ENCODE results near the gene SCML1. TPM values are rescaled to one million over a fixed set of nuclear protein-coding genes. Genes with fewer than 3 reads are reported as not detected.

SCML1 gene
- total RNA-seq, 2 experiments from 2014 or later: 59.1 to 60.3 TPM

GRCh38 chrX:17718649-17719165, 18.6 kb upstream of the SCML1 start:
- TF ChIP-seq, protein P1, sequence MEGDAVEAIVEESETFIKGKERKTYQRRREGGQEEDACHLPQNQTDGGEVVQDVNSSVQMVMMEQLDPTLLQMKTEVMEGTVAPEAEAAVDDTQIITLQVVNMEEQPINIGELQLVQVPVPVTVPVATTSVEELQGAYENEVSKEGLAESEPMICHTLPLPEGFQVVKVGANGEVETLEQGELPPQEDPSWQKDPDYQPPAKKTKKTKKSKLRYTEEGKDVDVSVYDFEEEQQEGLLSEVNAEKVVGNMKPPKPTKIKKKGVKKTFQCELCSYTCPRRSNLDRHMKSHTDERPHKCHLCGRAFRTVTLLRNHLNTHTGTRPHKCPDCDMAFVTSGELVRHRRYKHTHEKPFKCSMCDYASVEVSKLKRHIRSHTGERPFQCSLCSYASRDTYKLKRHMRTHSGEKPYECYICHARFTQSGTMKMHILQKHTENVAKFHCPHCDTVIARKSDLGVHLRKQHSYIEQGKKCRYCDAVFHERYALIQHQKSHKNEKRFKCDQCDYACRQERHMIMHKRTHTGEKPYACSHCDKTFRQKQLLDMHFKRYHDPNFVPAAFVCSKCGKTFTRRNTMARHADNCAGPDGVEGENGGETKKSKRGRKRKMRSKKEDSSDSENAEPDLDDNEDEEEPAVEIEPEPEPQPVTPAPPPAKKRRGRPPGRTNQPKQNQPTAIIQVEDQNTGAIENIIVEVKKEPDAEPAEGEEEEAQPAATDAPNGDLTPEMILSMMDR (IDR thresholded peaks at IDR 0.05): no peak
- no peak for ATAC-seq (ENCODE audit: poor library complexity)
- intact Hi-C loops (cut with DNase I, micrococcal nuclease): no loop called here

DNA sequence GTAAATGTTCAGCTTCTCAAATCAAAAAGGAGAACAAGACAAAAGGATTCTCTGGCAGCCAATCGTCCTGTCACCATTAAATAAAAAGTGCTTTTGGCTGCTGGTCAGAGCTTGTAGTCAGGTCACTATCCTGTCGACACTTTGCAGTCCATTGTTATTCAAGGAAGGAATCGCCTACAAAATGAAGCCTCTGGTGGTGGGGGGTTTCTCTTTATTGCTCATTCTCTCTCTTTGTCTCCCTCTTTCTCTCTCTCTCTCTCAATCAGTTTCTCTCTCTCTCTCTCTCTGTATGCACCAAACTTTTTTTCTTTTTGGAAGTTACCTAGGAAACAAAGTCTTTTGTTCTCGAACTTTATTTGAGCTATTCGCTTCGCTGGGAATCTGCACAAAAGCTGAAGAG, 17.6 kb upstream of the SCML1 start:
- Mint-ChIP-seq H3K4me3 (no peak overlapping the region), H3K4me1 (ENCODE audit: low read depth) (no peaks in the 10 kb centered on the region), H3K9me3 (no peaks in the 10 kb centered on the region), H3K36me3 (ENCODE audit: low read depth) (no peaks in the 10 kb centered on the region), H3K27ac (no peak overlapping the region), H3K27me3 (no peaks in the 10 kb centered on the region)
- no peaks in the 10 kb centered on the region for H3K36me3 ChIP-seq (ENCODE audit: insufficient read depth, low read length)
- H3K27me3 ChIP-seq (ENCODE audit: control insufficient read depth in 1 of 2, insufficient read depth in 2 of 2, low read length in 2 of 2): peaks cover 0 to 2% of the 10 kb centered on the region in 2 experiments
- ATAC-seq (ENCODE audit: poor library complexity) (no peak), DNase-seq (no peak)
- H3K4me1 ChIP-seq (ENCODE audit: insufficient read depth, low read length): no peaks in the 10 kb centered on the region
- TF ChIP-seq, protein P1 (IDR thresholded peaks at IDR 0.05): no peak
- no peak overlapping the region for H3K4me3 ChIP-seq (ENCODE audit: low read length)
- ChIA-PET CTCF (no interaction called here), POLR2A (no interaction called here)
- no peaks in the 10 kb centered on the region for H3K9me3 ChIP-seq (ENCODE audit: control insufficient read depth in 1 of 2, insufficient read depth in 1 of 2, low read length in 2 of 2)
- intact Hi-C loops (cut with DNase I, micrococcal nuclease): loop anchor here in 1 of 2 experiments (10.0 kb wide), 1 partner anchor 765 kb away; no protein-coding TSS in a partner anchor
- no peak overlapping the region for H3K27ac ChIP-seq (ENCODE audit: low read depth in 1 of 2, low read length in 2 of 2)

More at GRCh38 chrX:17718649-17719165, 18.6 kb upstream of the SCML1 start:
- H3K27ac Mint-ChIP-seq: no peak overlapping the region
- Histone ChIP-seq H3K4me1 (ENCODE audit: insufficient read depth, low read length) (no peaks in the 10 kb centered on the region), H3K9me3 (ENCODE audit: control insufficient read depth in 1 of 2, insufficient read depth in 1 of 2, low read length in 2 of 2) (no peaks in the 10 kb centered on the region), H3K36me3 (ENCODE audit: insufficient read depth, low read length) (no peaks in the 10 kb centered on the region), H3K27me3 (ENCODE audit: control insufficient read depth in 1 of 2, insufficient read depth in 2 of 2, low read length in 2 of 2) (peaks cover 0 to 2% of the 10 kb centered on the region in 2 experiments), H3K4me3 (ENCODE audit: low read length) (no peak overlapping the region), H3K27ac (ENCODE audit: low read depth in 1 of 2, low read length in 2 of 2) (no peak overlapping the region)
- H3K27me3 Mint-ChIP-seq: no peaks in the 10 kb centered on the region
- no peaks in the 10 kb centered on the region for H3K4me1 Mint-ChIP-seq (ENCODE audit: low read depth)
- no peak overlapping the region for H3K4me3 Mint-ChIP-seq
- ChIA-PET POLR2A (no interaction called here), CTCF (no interaction called here)
- H3K36me3 Mint-ChIP-seq (ENCODE audit: low read depth): no peaks in the 10 kb centered on the region
- no peaks in the 10 kb centered on the region for H3K9me3 Mint-ChIP-seq
- DNase-seq: no peak

DNA sequence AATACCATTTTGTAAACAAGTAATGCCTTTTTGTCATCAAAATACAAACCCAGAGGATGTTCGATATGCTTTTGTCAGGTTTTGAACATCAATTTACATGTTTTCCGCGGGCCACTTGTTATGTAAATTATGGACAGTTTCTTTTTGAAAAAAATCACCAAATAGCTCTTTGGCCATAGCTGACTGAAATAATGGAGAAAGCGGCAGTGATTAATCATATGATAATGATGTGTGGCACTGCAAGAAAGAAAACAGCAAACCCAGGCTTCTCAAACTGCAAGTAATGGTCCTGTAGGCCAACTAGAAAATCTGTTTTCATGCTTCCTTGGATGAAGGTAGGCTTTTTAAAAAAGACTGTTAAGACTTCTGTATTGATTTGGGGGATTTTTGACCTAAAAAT, 15.6 kb upstream of the SCML1 start:
- intact Hi-C loops (cut with DNase I, micrococcal nuclease): loop anchor here in 1 of 2 experiments (10.0 kb wide), 1 partner anchor 767 kb away; no protein-coding TSS in a partner anchor
- DNase-seq (no peak), ATAC-seq (ENCODE audit: poor library complexity) (no peak)
- Mint-ChIP-seq H3K4me1 (ENCODE audit: low read depth) (no peaks in the 10 kb centered on the region), H3K27me3 (no peaks in the 10 kb centered on the region), H3K27ac (no peak overlapping the region), H3K9me3 (no peaks in the 10 kb centered on the region), H3K36me3 (ENCODE audit: low read depth) (no peaks in the 10 kb centered on the region), H3K4me3 (no peak overlapping the region)
- CTCF ChIA-PET: no interaction called here
- POLR2A ChIA-PET: no interaction called here
- Histone ChIP-seq H3K27ac (ENCODE audit: low read depth in 1 of 2, low read length in 2 of 2) (no peak overlapping the region), H3K4me1 (ENCODE audit: insufficient read depth, low read length) (no peaks in the 10 kb centered on the region), H3K27me3 (ENCODE audit: control insufficient read depth in 1 of 2, insufficient read depth in 2 of 2, low read length in 2 of 2) (peaks cover 0 to 2% of the 10 kb centered on the region in 2 experiments), H3K4me3 (ENCODE audit: low read length) (no peak overlapping the region), H3K9me3 (ENCODE audit: control insufficient read depth in 1 of 2, insufficient read depth in 1 of 2, low read length in 2 of 2) (no peaks in the 10 kb centered on the region), H3K36me3 (ENCODE audit: insufficient read depth, low read length) (no peaks in the 10 kb centered on the region)
- TF ChIP-seq, protein P1 (IDR thresholded peaks at IDR 0.05): no peak

All from CD4-positive, alpha-beta T cell (primary cell).